CD14-positive monocyte (primary cell): ENCODE data around the gene CD96. TPM values are rescaled to one million over a fixed set of nuclear protein-coding genes. Genes with fewer than 3 reads are reported as not detected.

Experiments used
- DNase-seq, 3 donors: peaks; one replicate each; pipeline ENCODE4 v3.0.0-alpha.2; 2011 to 2022
- H2AFZ ChIP-seq: 2 replicates; pipeline ENCODE4 v1.6.0; 2012; ENCODE audit warnings: mild to moderate bottlenecking, low read depth, low read length, inconsistent platforms; ENCODE audit not compliant: insufficient read depth, poor library complexity, severe bottlenecking
- H3K27ac ChIP-seq, 2 donors: 1 replicate in 1 of 2; 2 replicates in 1 of 2; pipeline ENCODE4 v1.5.1; 2012 to 2013; ENCODE audit warnings: low read length in 2 of 2, control low read depth in 1 of 2, inconsistent platforms in 1 of 2, low read depth in 1 of 2, mild to moderate bottlenecking in 1 of 2
- H3K27me3 ChIP-seq, 2 donors: one replicate each; pipeline versions ENCODE4 v1.6.0 to v1.6.1; 2011 to 2013; ENCODE audit warnings: low read length in 2 of 2; ENCODE audit not compliant: control insufficient read depth in 2 of 2, insufficient read depth in 2 of 2
- H3K36me3 ChIP-seq, 2 donors: replicated peaks in 1 of 2; 1 replicate in 1 of 2; 2 replicates in 1 of 2; pipeline versions ENCODE4 v1.5.1 to v1.6.1; 2012 to 2013; ENCODE audit warnings: low read length in 2 of 2, control low read depth in 1 of 2, inconsistent platforms in 1 of 2, mild to moderate bottlenecking in 1 of 2; ENCODE audit not compliant: insufficient read depth in 2 of 2, control insufficient read depth in 1 of 2
- H3K4me1 ChIP-seq, 2 donors: 1 replicate in 1 of 2; 2 replicates in 1 of 2; pipeline versions ENCODE4 v1.5.1 to v1.6.1; 2012 to 2013; ENCODE audit warnings: low read length in 2 of 2, control low read depth in 1 of 2, inconsistent platforms in 1 of 2, mild to moderate bottlenecking in 1 of 2, moderate library complexity in 1 of 2; ENCODE audit not compliant: insufficient read depth in 2 of 2, control insufficient read depth in 1 of 2
- H3K4me2 ChIP-seq: replicated peaks from 2 replicates; pipeline ENCODE3; 2012; ENCODE audit warnings: low read length, moderate library complexity, mild to moderate bottlenecking; ENCODE audit not compliant: poor library complexity, severe bottlenecking; ENCODE audit errors: extremely low read depth
- H3K4me3 ChIP-seq, 3 experiments: fragments of 200-600 bp in 1 of 3; sonication (generic) in 1 of 3; replicated peaks in 1 of 3; 1 replicate in 2 of 3; 2 replicates in 1 of 3; pipeline ENCODE4 v1.5.1; 2011 to 2013; ENCODE audit warnings: low read length in 3 of 3, mild to moderate bottlenecking in 3 of 3, control low read depth in 2 of 3, low read depth in 2 of 3, inconsistent platforms in 1 of 3, moderate library complexity in 1 of 3
- H3K79me2 ChIP-seq: 2 replicates; pipeline ENCODE4 v1.6.0; 2012; ENCODE audit warnings: mild to moderate bottlenecking, control low read depth, inconsistent platforms, low read length, moderate library complexity; ENCODE audit not compliant: insufficient read depth
- H3K9ac ChIP-seq: 2 replicates; pipeline ENCODE4 v1.6.0; 2017; ENCODE audit warnings: low read length, mild to moderate bottlenecking; ENCODE audit not compliant: insufficient read depth, poor library complexity, severe bottlenecking
- H3K9me3 ChIP-seq, 2 donors: replicated peaks in 1 of 2; 1 replicate in 1 of 2; 2 replicates in 1 of 2; pipeline versions ENCODE4 v1.5.1 to v1.6.1; 2012 to 2013; ENCODE audit warnings: low read length in 2 of 2, control low read depth in 1 of 2; ENCODE audit not compliant: control insufficient read depth in 1 of 2, insufficient read depth in 1 of 2
- H4K20me1 ChIP-seq: 2 replicates; pipeline ENCODE4 v1.6.0; 2012; ENCODE audit warnings: mild to moderate bottlenecking, low read length, control low read depth, moderate library complexity; ENCODE audit not compliant: insufficient read depth
- H3K27ac Mint-ChIP-seq, 7 donors: one replicate each; pipeline ENCODE4 v1.8.0; 2020; ENCODE audit warnings: mild to moderate bottlenecking in 7 of 7, mixed read lengths in 7 of 7, moderate library complexity in 6 of 7, inconsistent platforms in 2 of 7
- H3K27me3 Mint-ChIP-seq, 3 donors: one replicate each; pipeline ENCODE4 v1.8.0; 2021 to 2022; ENCODE audit warnings: low read depth in 3 of 3, mild to moderate bottlenecking in 3 of 3, mixed read lengths in 3 of 3, moderate library complexity in 3 of 3, inconsistent platforms in 1 of 3
- H3K36me3 Mint-ChIP-seq, 2 donors: one replicate each; pipeline ENCODE4 v1.8.0; 2020; ENCODE audit warnings: mixed read lengths in 2 of 2, inconsistent platforms in 1 of 2, mild to moderate bottlenecking in 1 of 2
- H3K4me1 Mint-ChIP-seq: one replicate; pipeline ENCODE4 v1.8.0; 2020; ENCODE audit warnings: mild to moderate bottlenecking, mixed read lengths
- H3K4me3 Mint-ChIP-seq, 2 donors: one replicate each; pipeline ENCODE4 v1.8.0; 2020; ENCODE audit warnings: mild to moderate bottlenecking in 2 of 2, mixed read lengths in 2 of 2, moderate library complexity in 1 of 2
- H3K9me3 Mint-ChIP-seq, 7 donors: one replicate each; pipeline ENCODE4 v1.8.0; 2020 to 2022; ENCODE audit warnings: mixed read lengths in 7 of 7, mild to moderate bottlenecking in 6 of 7, moderate library complexity in 6 of 7, inconsistent platforms in 2 of 7
- CTCF ChIP-seq: fragments of 200-600 bp; IDR thresholded peaks from one replicate; pipeline ENCODE4 v1.8.0; 2022; ENCODE audit warnings: antibody characterized with exemption, mild to moderate bottlenecking
- WGBS: methylation state at CpG from one replicate; pipeline ENCODE4 v1.1.5; 2013; ENCODE audit warnings: missing lambda C conversion rate; ENCODE audit not compliant: insufficient coverage; 5-methylcytosine and 5-hydroxymethylcytosine counted together
- intact Hi-C, 2 donors: fragments of 100-400 bp; cut with micrococcal nuclease; formaldehyde crosslinking; loops; one replicate each; pipeline versions ENCODE4 v1.15.0 to v1.15.1; 2023
- polyA plus RNA-seq, 3 donors: library from polyadenylated mRNA; depleted of rRNA in 1 of 3; unstranded in 2 of 3; stranded (reverse) in 1 of 3; fragments of 300-500 nt in 2 of 3; fragments of >200 nt in 1 of 3; fragmentation: Illumina TruSeq in 2 of 3; gene quantifications; 1 replicate in 2 of 3; 2 replicates in 1 of 3; pipeline ENCODE4 v1.2.3, GENCODE V29; 2012 to 2021

Gene CD96
- polyA plus RNA-seq, 3 donors: 0.05 to 0.97 (median 0.33) TPM

- no peak overlapping the region for H3K4me3 Mint-ChIP-seq
- no peak for TF ChIP-seq CTCF
- no peak for DNase-seq
- no peaks in the 10 kb centered on the region for H3K4me1 ChIP-seq
- no peak overlapping the region for H3K9ac ChIP-seq
- no peak overlapping the region for H3K27ac Mint-ChIP-seq
- intact Hi-C loops: no loop called here
- no peaks in the 10 kb centered on the region for H4K20me1 ChIP-seq
- H3K4me1 Mint-ChIP-seq: peaks cover 1% of the 10 kb centered on the region
- H3K4me3 ChIP-seq: no peak overlapping the region
- H3K9me3 Mint-ChIP-seq: peaks cover 0 to 3% (median 3%) of the 10 kb centered on the region in 7 donors
- H3K36me3 Mint-ChIP-seq: no peaks in the 10 kb centered on the region
- H3K36me3 ChIP-seq: no peaks in the 10 kb centered on the region
- H3K27ac ChIP-seq: no peak overlapping the region
- no peaks in the 10 kb centered on the region for H3K79me2 ChIP-seq
- H3K27me3 Mint-ChIP-seq: no peaks in the 10 kb centered on the region
- H2AFZ ChIP-seq: no peak overlapping the region
- WGBS: 100% methylated on average over 1 of the region's 1 CpG
- no peaks in the 10 kb centered on the region for H3K27me3 ChIP-seq
- H3K9me3 ChIP-seq: peaks cover 0 to 2% of the 10 kb centered on the region in 2 donors
- no peak overlapping the region for H3K4me2 ChIP-seq
Observed at GRCh38 chr3:111584744-111585143, 42.7 kb downstream of the CD96 start.

DNA sequence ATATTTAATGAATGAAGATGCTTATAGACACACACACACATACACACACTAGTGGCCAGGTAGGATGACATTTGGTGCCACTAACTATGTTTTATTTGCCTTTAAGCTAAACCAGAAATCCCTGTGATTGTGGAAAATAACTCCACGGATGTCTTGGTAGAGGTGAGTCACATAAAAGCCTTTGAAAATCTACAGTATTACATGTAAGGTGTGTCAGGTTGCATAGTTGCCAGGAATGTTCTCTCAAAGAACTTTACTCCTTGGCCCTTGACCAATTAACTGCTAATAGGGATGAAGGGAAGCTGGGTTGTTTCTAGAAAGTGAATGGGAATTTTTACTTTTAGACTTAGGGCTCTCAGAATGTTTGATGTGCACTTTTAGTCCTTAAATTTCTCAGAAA, 43.2 kb downstream of the CD96 start:
- H2AFZ ChIP-seq: no peak overlapping the region
- no peaks in the 10 kb centered on the region for H3K27me3 ChIP-seq
- no peak overlapping the region for H3K4me3 ChIP-seq
- Mint-ChIP-seq H3K9me3 (peaks cover 0 to 3% (median 3%) of the 10 kb centered on the region in 7 donors), H3K27me3 (no peaks in the 10 kb centered on the region), H3K4me3 (no peak overlapping the region), H3K36me3 (no peaks in the 10 kb centered on the region), H3K27ac (no peak overlapping the region), H3K4me1 (no peaks in the 10 kb centered on the region)
- no peak overlapping the region for H3K9ac ChIP-seq
- no CpG with 5 or more reads among the region's 1 CpG for WGBS
- H3K27ac ChIP-seq: no peak overlapping the region
- no peak for DNase-seq
- no peaks in the 10 kb centered on the region for H3K36me3 ChIP-seq
- H4K20me1 ChIP-seq: no peaks in the 10 kb centered on the region
- TF ChIP-seq CTCF: no peak
- no peaks in the 10 kb centered on the region for H3K79me2 ChIP-seq
- peaks cover 0 to 2% of the 10 kb centered on the region in 2 donors for H3K9me3 ChIP-seq
- H3K4me2 ChIP-seq: no peak overlapping the region
- no peaks in the 10 kb centered on the region for H3K4me1 ChIP-seq
- intact Hi-C loops: no loop called here
